ENCODE data around the gene TMEM115. TPM values are rescaled to one million over a fixed set of nuclear protein-coding genes. Genes with fewer than 3 reads are reported as not detected.

The TMEM115 gene
- total RNA-seq, 1 experiment from 2014 or later: 31.9 TPM

DNA sequence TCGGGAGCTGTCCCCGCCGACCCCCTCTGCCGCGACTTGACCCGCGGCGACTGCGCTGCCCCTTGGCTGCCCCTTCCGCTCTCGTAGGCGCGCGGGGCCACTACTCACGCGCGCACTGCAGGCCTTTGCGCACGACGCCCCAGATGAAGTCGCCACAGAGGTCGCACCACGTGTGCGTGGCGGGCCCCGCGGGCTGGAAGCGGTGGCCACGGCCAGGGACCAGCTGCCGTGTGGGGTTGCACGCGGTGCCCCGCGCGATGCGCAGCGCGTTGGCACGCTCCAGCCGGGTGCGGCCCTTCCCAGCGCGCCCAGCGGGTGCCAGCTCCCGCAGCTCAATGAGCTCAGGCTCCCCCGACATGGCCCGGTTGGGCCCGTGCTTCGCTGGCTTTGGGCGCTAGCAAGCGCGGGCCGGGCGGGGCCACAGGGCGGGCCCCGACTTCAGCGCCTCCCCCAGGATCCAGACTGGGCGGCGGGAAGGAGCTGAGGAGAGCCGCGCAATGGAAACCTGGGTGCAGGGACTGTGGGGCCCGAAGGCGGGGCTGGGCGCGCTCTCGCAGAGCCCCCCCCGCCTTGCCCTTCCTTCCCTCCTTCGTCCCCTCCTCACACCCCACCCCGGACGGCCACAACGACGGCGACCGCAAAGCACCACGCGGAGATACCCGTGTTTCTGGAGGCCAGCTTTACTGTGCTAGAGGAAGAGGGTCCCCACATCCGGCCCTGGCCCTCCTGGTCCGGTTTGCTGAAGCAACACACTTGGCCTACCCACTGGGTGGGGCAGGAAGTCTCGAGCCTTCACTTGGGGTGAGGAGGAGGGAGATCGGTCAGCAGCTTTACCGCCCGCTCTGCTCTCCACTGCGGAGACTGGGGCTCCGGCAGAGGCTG is 18.6 kb downstream of the TMEM115 start, which contains the start of gene RASSF1:
Gene RASSF1, minus strand, starts transcription at position 389 of the 882 bp plus-strand sequence. Its CDS starts 31 bp downstream, at position 358.
- ChIA-PET POLR2A (interaction anchor here (1.3 kb wide), 1 partner anchor 10 kb away, joined by 4 read pairs; the partner anchor contains the start of genes CYB561D2 and NPRL2), CTCF (interaction anchor here (0.6 to 0.7 kb wide), 3 partner anchors 42 to 1633 kb away, joined by 3 to 4 read pairs (median 3); partner anchors contain the start of genes ABHD14B, HYAL3 and NAA80)
- Mint-ChIP-seq H3K4me1 (ENCODE audit: insufficient read depth, unreplicated experiment) (peaks cover 14% of the 10 kb centered on the region), H3K27me3 (ENCODE audit: insufficient read depth, unreplicated experiment) (no peaks in the 10 kb centered on the region), H3K36me3 (ENCODE audit: insufficient read depth, unreplicated experiment) (peaks cover under 1% of the 10 kb centered on the region), H3K27ac (ENCODE audit: low read depth, unreplicated experiment) (no peak within 1 kb of the TSS), H3K9me3 (ENCODE audit: unreplicated experiment) (no peaks in the 10 kb centered on the region), H3K4me3 (ENCODE audit: unreplicated experiment) (no peak within 1 kb of the TSS)
- no peak for TF ChIP-seq CTCF (IDR thresholded peaks at IDR 0.05; ENCODE audit: unreplicated experiment)
- BruUV-seq (replicated peaks): no TSS peak
- intact Hi-C loops (cut with micrococcal nuclease): no loop called here
- no peak for DNase-seq (ENCODE audit: unreplicated experiment)

DNA sequence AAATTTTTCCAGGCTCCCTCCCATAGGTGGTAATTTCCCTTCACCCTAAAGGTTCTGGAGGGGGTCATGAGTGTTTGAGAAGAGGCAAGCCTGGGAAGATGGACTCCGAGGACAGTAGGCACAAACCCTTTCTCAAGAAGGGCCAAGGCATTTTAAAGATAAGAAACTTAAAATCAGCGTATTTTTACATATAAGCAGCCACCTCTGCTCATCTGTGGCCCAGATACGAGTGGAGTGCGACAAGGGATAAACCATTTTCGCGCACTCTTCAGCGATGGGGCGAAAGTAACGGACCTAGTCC is 19.2 kb downstream of the TMEM115 start:
- TF ChIP-seq CTCF (IDR thresholded peaks at IDR 0.05; ENCODE audit: unreplicated experiment): no peak
- Mint-ChIP-seq H3K4me3 (ENCODE audit: unreplicated experiment) (no peak overlapping the region), H3K9me3 (ENCODE audit: unreplicated experiment) (no peaks in the 10 kb centered on the region), H3K27me3 (ENCODE audit: insufficient read depth, unreplicated experiment) (no peaks in the 10 kb centered on the region), H3K36me3 (ENCODE audit: insufficient read depth, unreplicated experiment) (peaks cover 6% of the 10 kb centered on the region), H3K27ac (ENCODE audit: low read depth, unreplicated experiment) (no peak overlapping the region), H3K4me1 (ENCODE audit: insufficient read depth, unreplicated experiment) (peaks cover 13% of the 10 kb centered on the region)
- CTCF ChIA-PET: interaction anchor here (0.6 to 1.8 kb wide), 3 partner anchors 275 to 1633 kb away, joined by 3 to 5 read pairs (median 3); partner anchors contain the start of gene ABHD14B
- BruUV-seq (replicated peaks): no TSS peak
- POLR2A ChIA-PET: interaction anchor here (1.3 kb wide), 1 partner anchor 11 kb away, joined by 4 read pairs; the partner anchor contains the start of genes CYB561D2 and NPRL2
- intact Hi-C loops (cut with micrococcal nuclease): no loop called here
- no peak for DNase-seq (ENCODE audit: unreplicated experiment)

- H3K36me3 Mint-ChIP-seq (ENCODE audit: insufficient read depth, unreplicated experiment): peaks cover 8% of the 10 kb centered on the region
- H3K27me3 Mint-ChIP-seq (ENCODE audit: insufficient read depth, unreplicated experiment): no peaks in the 10 kb centered on the region
- BruUV-seq (replicated peaks): no TSS peak
- intact Hi-C loops (cut with micrococcal nuclease): no loop called here
- ChIA-PET POLR2A (interaction anchor here (1.3 kb wide), 1 partner anchor 11 kb away, joined by 4 read pairs; the partner anchor contains the start of genes CYB561D2 and NPRL2), CTCF (interaction anchor here (1.8 to 4.6 kb wide), 2 partner anchors 9 to 275 kb away, joined by 5 to 40 read pairs; partner anchors contain the start of genes CYB561D2 and NPRL2)
- DNase-seq (ENCODE audit: unreplicated experiment): no peak
- no peak overlapping the region for H3K4me3 Mint-ChIP-seq (ENCODE audit: unreplicated experiment)
- no peak for TF ChIP-seq CTCF (IDR thresholded peaks at IDR 0.05; ENCODE audit: unreplicated experiment)
- no peaks in the 10 kb centered on the region for H3K9me3 Mint-ChIP-seq (ENCODE audit: unreplicated experiment)
- H3K27ac Mint-ChIP-seq (ENCODE audit: low read depth, unreplicated experiment): no peak overlapping the region
- H3K4me1 Mint-ChIP-seq (ENCODE audit: insufficient read depth, unreplicated experiment): peaks cover 13% of the 10 kb centered on the region
These were observed 19.7 kb downstream of the TMEM115 start for GRCh38 chr3:50339485-50340146.

DNA sequence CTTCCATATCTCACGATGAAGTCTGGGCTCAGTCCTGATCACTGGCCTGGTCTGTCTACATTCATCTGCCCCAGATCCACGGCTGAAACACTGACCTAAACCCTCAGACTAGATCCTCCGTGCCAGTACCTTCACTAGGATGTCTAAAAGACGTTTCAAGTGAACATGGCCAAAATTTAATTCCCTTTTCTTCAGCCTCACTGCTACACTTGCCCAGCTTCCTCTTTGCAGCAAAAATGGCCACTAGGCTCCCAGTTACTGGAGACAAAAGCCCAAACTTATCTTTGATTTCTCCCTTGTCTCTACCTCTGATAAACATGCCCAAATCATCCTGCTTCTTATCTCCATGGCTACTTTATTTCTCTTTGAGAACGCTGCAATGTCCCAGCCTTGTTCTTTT is 20.4 kb downstream of the TMEM115 start:
- ChIA-PET CTCF (interaction anchor here (0.6 to 4.6 kb wide), 4 partner anchors 9 to 1604 kb away, joined by 5 to 40 read pairs (median 12); partner anchors contain the start of genes CYB561D2 and NPRL2), POLR2A (interaction anchor here (3.9 to 4.9 kb wide), 2 partner anchors 10 kb away, joined by 58 to 79 read pairs; partner anchors contain the start of genes CYB561D2, NPRL2 and TUSC2)
- Mint-ChIP-seq H3K9me3 (ENCODE audit: unreplicated experiment) (no peaks in the 10 kb centered on the region), H3K4me3 (ENCODE audit: unreplicated experiment) (peak overlapping the region; percentile 85), H3K36me3 (ENCODE audit: insufficient read depth, unreplicated experiment) (peaks cover 15% of the 10 kb centered on the region), H3K27me3 (ENCODE audit: insufficient read depth, unreplicated experiment) (no peaks in the 10 kb centered on the region), H3K27ac (ENCODE audit: low read depth, unreplicated experiment) (no peak overlapping the region), H3K4me1 (ENCODE audit: insufficient read depth, unreplicated experiment) (peaks cover 19% of the 10 kb centered on the region)
- intact Hi-C loops (cut with micrococcal nuclease): no loop called here
- BruUV-seq (replicated peaks): no TSS peak
- no peak for DNase-seq (ENCODE audit: unreplicated experiment)
- TF ChIP-seq CTCF (IDR thresholded peaks at IDR 0.05; ENCODE audit: unreplicated experiment): no peak
